ENCODE data around the gene DDX18.

- TF ChIP-seq CTCF (IDR thresholded peaks at IDR 0.05; ENCODE audit: low read depth, low read length, missing input control) = no peak
- TF ChIP-seq SP1 (IDR thresholded peaks at IDR 0.05) = no peak
- TF ChIP-seq MAX (IDR thresholded peaks at IDR 0.05) = no peak
- TF ChIP-seq ATF3 (IDR thresholded peaks at IDR 0.05) = no peak
- no peak for TF ChIP-seq YY1 (IDR thresholded peaks at IDR 0.05)
- TF ChIP-seq REST (IDR thresholded peaks at IDR 0.05) = no peak
- TF ChIP-seq EGR1 (IDR thresholded peaks at IDR 0.05; ENCODE audit: low read depth in 2 of 2) = no peak
Observed at GRCh38 chr2:117820444-117820843, 6.0 kb downstream of the DDX18 start.
